Keratinocyte (primary cell): Measurements from ENCODE around the gene PLEKHS1.
"Not testable (repeated sequence)": the region's sequence is repeated elsewhere in the genome, so short reads cannot be mapped to it uniquely, and the experiment has no call there.

ENCODE experiments used
- CTCF ChIP-seq, 3 experiments: IDR thresholded peaks in 1 of 3; conservative IDR thresholded peaks in 1 of 3; optimal IDR thresholded peaks in 1 of 3; 2 replicates in 2 of 3; 3 replicates in 1 of 3; pipeline versions ENCODE3 to v1.5.1; 2011; ENCODE audit warnings: low read length in 3 of 3, mild to moderate bottlenecking in 3 of 3, moderate library complexity in 2 of 3, control low read depth in 1 of 3, inconsistent platforms in 1 of 3; ENCODE audit not compliant: insufficient read depth in 2 of 3; ENCODE audit errors: extremely low read depth in 1 of 3
- EZH2 ChIP-seq: IDR thresholded peaks from one replicate; pipeline ENCODE4 v1.6.1; 2012; ENCODE audit warnings: inconsistent platforms, mild to moderate bottlenecking, low read length, moderate library complexity

- TF ChIP-seq CTCF (optimal IDR thresholded peaks at IDR 0.05 in 1 of 3, IDR thresholded peaks at IDR 0.05 in 1 of 3, conservative IDR thresholded peaks at IDR 0.05 in 1 of 3; ENCODE audit: extremely low read depth in 1 of 3, insufficient read depth in 2 of 3, low read length in 3 of 3); EZH2: not testable (repeated sequence)
These were observed 63.2 kb downstream of the PLEKHS1 start for GRCh38 chr10:113814700-113815099.
